Measurements from ENCODE around the gene ZNF263. TPM values are rescaled to one million over a fixed set of nuclear protein-coding genes. Genes with fewer than 3 reads are reported as not detected.
A peak's percentile ranks its signal among the peaks of the same experiment; 100 is the strongest.

Gene ZNF263
- total and polyA plus RNA-seq, 9 of the 15 experiments (the other 6 are each of a cell fraction or from before 2014, with no cell fraction given) = 4.6 to 48.3 (median 31.8) TPM

- TF ChIP-seq ZNF318 (IDR thresholded peaks at IDR 0.05; ENCODE audit: borderline replicate concordance in 1 of 2, low read depth in 1 of 2) (no peak; a peak in 1 of 4 replicates), HDAC2 (IDR thresholded peaks at IDR 0.05) (peak; percentile 70), ATF4 (CRISPR knock-in tag; IDR thresholded peaks at IDR 0.05) (no peak), L3MBTL2 (IDR thresholded peaks at IDR 0.05) (peak; percentile 98), PHF8 (IDR thresholded peaks at IDR 0.05; ENCODE audit: borderline replicate concordance, low read length) (peak; percentile 83; the same call in 1 of the 2 replicates), CREB3 (tag; conservative IDR thresholded peaks at IDR 0.05; ENCODE audit: low read depth) (no peak; the same call in 1 of the 2 replicates), E2F1 (CRISPR knock-in tag; IDR thresholded peaks at IDR 0.05) (peak; percentile 87), EP400 (IDR thresholded peaks at IDR 0.05) (peak; percentile 96), TRIM24 (IDR thresholded peaks at IDR 0.05) (0 out of 4 replicates have a peak, but pooled peaks of 1 of the 2 experiments have one; percentile 26), THAP7 (CRISPR knock-in tag; IDR thresholded peaks at IDR 0.05) (no peak), HMGXB4 (CRISPR knock-in tag; IDR thresholded peaks at IDR 0.05) (peak; percentile 74), GABPA (tag; conservative IDR thresholded peaks at IDR 0.05; ENCODE audit: low read depth) (peak; percentile 97)
Measured at GRCh38 chr16:3282730-3283542, at the start of gene ZNF263 (continued).
